WTC11 (cell line): Measurements from ENCODE around the gene SPATA13.

ENCODE experiments used
- MAX ChIP-seq: sonication (generic); formaldehyde crosslinking; IDR thresholded peaks from 2 replicates; pipeline ENCODE4 v1.8.0; 2022; ENCODE audit warnings: mild to moderate bottlenecking, missing genetic modification reagents
- NR1H2 ChIP-seq: sonication (generic); formaldehyde crosslinking; IDR thresholded peaks from 2 replicates; pipeline ENCODE4 v1.9.0; 2021; ENCODE audit warnings: mild to moderate bottlenecking, moderate library complexity, missing genetic modification reagents
- ZBTB21 ChIP-seq: sonication (generic); formaldehyde crosslinking; IDR thresholded peaks from 2 replicates; pipeline ENCODE4 v1.8.1; 2023; ENCODE audit warnings: mild to moderate bottlenecking, missing genetic modification reagents, borderline replicate concordance

- no peak for TF ChIP-seq MAX (CRISPR knock-in tag)
- TF ChIP-seq NR1H2, result no peak
- TF ChIP-seq ZBTB21, result no peak
Measured at GRCh38 chr13:24124789-24125476, 35.6 kb upstream of the SPATA13 start.
